Renal cortex interstitium (tissue), 11 donors: Measurements from ENCODE around the gene CEACAM16. TPM values are rescaled to one million over a fixed set of nuclear protein-coding genes. Genes with fewer than 3 reads are reported as not detected.

ENCODE experiments used
- DNase-seq, 11 donors: peaks; one replicate each; pipeline ENCODE4 v3.0.0-alpha.2; 2013; ENCODE audit warnings: low read depth in 9 of 11, low spot score in 4 of 11; ENCODE audit errors: extremely low read depth in 1 of 11
- polyA plus RNA-seq, 3 donors: library from polyadenylated mRNA; unstranded; fragments of 120-200 nt; gene quantifications; one replicate each; pipeline ENCODE4 v1.2.1, GENCODE V29; 2013; ENCODE audit not compliant: insufficient read length in 3 of 3

CEACAM16 gene
- polyA plus RNA-seq, 3 donors = not detected

- DNase-seq = no peak
Observed at GRCh38 chr19:44738603-44739558, 39.9 kb downstream of the CEACAM16 start.

- DNase-seq = no peak
Observed at GRCh38 chr19:44740351-44740824, 41.4 kb downstream of the CEACAM16 start.

- DNase-seq = no peak
Observed at GRCh38 chr19:44741258-44741731, 42.3 kb downstream of the CEACAM16 start.

GRCh38 chr19:44741841-44742329, 42.9 kb downstream of the CEACAM16 start:
- peak in 2 of 11 donors; percentile 63 to 78 for DNase-seq

- DNase-seq = no peak
Observed at GRCh38 chr19:44742330-44743061, 43.5 kb downstream of the CEACAM16 start.

- no peak for DNase-seq
Observed at GRCh38 chr19:44744871-44745332, 46.0 kb downstream of the CEACAM16 start.

- DNase-seq = no peak
Observed at GRCh38 chr19:44745341-44745831, 46.4 kb downstream of the CEACAM16 start.

- no peak for DNase-seq
Observed at GRCh38 chr19:44745887-44746600, 47.1 kb downstream of the CEACAM16 start.

GRCh38 chr19:44746616-44746945, 47.6 kb downstream of the CEACAM16 start:
- no peak for DNase-seq

- peak in 7 of 11 donors; percentile 70 to 85 (median 77) for DNase-seq
Observed at GRCh38 chr19:44746946-44747738, 48.2 kb downstream of the CEACAM16 start.

- peak in 1 of 11 donors; percentile 26 for DNase-seq
Observed at GRCh38 chr19:44747739-44748425, 48.9 kb downstream of the CEACAM16 start.

- DNase-seq = no peak
Observed at GRCh38 chr19:44748426-44749254, 49.7 kb downstream of the CEACAM16 start, which contains the start of gene BCL3. TSS of gene BCL3 (plus strand) at chr19:44748708. CDS start at chr19:44748791, 83 bp downstream.

- DNase-seq = no peak
Observed at GRCh38 chr19:44749292-44749691, 50.3 kb downstream of the CEACAM16 start.

GRCh38 chr19:44749994-44750393, 51.0 kb downstream of the CEACAM16 start:
- no peak for DNase-seq

GRCh38 chr19:44752123-44752815, 53.3 kb downstream of the CEACAM16 start:
- no peak for DNase-seq
